ENCODE measurements around the gene ISL2.

- no peak for TF ChIP-seq POLR2A (IDR thresholded peaks at IDR 0.05; ENCODE audit: low read depth)
- TF ChIP-seq, protein P1, sequence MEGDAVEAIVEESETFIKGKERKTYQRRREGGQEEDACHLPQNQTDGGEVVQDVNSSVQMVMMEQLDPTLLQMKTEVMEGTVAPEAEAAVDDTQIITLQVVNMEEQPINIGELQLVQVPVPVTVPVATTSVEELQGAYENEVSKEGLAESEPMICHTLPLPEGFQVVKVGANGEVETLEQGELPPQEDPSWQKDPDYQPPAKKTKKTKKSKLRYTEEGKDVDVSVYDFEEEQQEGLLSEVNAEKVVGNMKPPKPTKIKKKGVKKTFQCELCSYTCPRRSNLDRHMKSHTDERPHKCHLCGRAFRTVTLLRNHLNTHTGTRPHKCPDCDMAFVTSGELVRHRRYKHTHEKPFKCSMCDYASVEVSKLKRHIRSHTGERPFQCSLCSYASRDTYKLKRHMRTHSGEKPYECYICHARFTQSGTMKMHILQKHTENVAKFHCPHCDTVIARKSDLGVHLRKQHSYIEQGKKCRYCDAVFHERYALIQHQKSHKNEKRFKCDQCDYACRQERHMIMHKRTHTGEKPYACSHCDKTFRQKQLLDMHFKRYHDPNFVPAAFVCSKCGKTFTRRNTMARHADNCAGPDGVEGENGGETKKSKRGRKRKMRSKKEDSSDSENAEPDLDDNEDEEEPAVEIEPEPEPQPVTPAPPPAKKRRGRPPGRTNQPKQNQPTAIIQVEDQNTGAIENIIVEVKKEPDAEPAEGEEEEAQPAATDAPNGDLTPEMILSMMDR (IDR thresholded peaks at IDR 0.05) = no peak
- no peak for TF ChIP-seq EP300 (IDR thresholded peaks at IDR 0.05)
These were observed 23.9 kb upstream of the ISL2 start for GRCh38 chr15:76312540-76313174.
